ENCODE data around the gene CNTN5.

CNTN5 gene

DNA sequence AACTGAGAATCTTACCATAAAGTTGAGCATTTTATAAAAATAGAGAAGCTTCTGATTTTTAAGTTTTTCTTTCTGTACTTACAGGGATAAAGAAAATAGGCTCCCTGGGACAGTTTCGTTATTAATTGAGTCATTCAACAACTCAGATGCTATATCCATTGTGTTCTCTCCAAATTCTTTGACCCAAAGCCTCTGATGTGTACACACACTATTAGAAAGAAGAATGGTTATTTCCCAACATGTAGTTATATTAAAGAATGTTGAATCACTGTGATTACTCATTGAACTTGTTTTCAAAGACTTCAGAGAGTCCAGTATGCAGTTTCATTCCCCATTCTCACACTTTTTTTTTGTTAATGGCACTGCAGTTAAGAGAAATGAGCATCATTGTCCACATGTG, 932.1 kb downstream of the CNTN5 start:
- DNase-seq, result no peak

- DNase-seq, result no peak
These were observed 939.8 kb downstream of the CNTN5 start for GRCh38 chr11:99960536-99960935.

- no peak for DNase-seq
These were observed 947.6 kb downstream of the CNTN5 start for GRCh38 chr11:99968336-99968735.

- no peak for DNase-seq
These were observed 953.2 kb downstream of the CNTN5 start for GRCh38 chr11:99973993-99974392.

DNA sequence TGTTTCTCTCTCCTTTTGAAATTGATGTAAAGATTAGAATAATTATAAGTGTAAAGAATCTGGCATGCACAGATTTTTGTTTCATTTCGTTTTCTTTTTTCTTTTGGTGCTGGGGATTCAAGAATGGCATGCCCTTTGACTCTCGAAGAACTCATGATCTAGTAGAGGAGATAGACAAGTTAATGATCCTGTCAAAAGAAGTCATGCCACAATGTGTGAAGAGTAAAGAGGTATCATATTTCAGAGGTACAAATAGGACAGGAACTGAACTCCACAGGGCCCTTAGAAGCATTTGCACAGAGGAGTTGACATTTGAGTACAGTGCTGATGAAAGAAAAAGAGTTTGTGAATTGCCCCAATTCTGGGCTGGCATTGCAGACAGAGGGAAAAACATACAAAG, 958.3 kb downstream of the CNTN5 start:
- DNase-seq, result no peak

GRCh38 chr11:99987821-99988470, 967.2 kb downstream of the CNTN5 start:
- no peak for DNase-seq

DNA sequence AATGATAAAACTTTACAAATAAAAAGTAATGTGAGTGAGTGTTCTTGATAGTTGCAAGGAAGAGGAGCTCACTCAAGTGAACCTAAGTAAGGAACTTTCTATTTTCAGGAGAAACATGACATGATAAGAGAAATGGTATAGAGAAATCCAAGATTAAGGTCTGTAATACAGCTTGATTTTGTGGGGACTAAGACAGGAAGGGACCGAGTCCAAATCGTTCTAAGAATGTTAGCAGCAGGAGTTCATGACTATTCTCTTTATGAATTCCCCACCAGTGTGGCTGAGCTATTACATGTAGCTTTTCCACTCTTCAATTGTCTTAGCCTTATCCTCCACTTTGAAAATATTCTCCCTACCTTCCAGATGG, 967.7 kb downstream of the CNTN5 start:
- no peak for DNase-seq

- DNase-seq, result no peak
These were observed 983.2 kb downstream of the CNTN5 start for GRCh38 chr11:100003985-100004384.

GRCh38 chr11:100004541-100004940, 983.8 kb downstream of the CNTN5 start:
- no peak for DNase-seq

DNA sequence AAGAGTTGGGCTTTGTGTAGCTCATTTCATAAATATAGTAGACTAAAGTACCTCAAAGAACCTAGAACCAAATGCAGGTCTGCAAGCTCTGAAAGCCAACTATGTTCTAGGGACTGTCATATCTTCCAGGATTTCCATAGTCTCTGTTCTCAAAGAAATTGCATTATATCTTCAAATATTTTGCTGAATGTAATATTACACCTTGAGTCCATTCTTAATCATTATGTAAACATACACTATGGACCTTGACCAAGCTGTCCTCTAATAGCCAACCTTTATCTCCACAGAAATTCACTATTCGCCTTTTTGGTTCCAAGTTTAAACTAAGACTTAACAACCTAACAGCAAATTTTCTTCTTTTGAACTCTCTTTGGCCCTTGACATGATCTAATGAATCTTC, 987.7 kb downstream of the CNTN5 start:
- no peak for DNase-seq

GRCh38 chr11:100009728-100010127, 989.0 kb downstream of the CNTN5 start:
- no peak for DNase-seq

GRCh38 chr11:100010393-100010792, 989.6 kb downstream of the CNTN5 start:
- no peak for DNase-seq

GRCh38 chr11:100011697-100012096, 990.9 kb downstream of the CNTN5 start:
- no peak for DNase-seq

GRCh38 chr11:100013011-100013410, 992.3 kb downstream of the CNTN5 start:
- DNase-seq, result no peak

DNA sequence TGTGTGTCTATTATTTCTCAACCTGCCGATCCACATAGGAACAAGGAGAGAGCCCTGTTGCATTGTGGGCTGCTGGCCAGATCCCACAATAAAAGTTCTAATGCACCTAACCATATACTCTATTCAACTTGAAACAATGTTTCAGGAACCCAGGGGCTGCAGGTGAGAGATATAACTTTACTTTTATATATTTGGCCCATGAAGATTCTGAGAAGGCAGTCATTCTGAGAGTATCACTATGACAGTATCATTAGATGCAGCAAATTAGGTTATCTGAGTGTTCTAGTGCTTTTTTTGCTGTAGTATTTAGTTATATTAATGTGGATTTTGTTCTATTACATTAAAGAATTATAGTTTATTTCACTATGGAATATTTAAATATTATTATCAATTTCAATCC, 1011.2 kb downstream of the CNTN5 start:
- DNase-seq, result no peak

GRCh38 chr11:100061006-100061405, 1040.3 kb downstream of the CNTN5 start:
- no peak for DNase-seq

DNA sequence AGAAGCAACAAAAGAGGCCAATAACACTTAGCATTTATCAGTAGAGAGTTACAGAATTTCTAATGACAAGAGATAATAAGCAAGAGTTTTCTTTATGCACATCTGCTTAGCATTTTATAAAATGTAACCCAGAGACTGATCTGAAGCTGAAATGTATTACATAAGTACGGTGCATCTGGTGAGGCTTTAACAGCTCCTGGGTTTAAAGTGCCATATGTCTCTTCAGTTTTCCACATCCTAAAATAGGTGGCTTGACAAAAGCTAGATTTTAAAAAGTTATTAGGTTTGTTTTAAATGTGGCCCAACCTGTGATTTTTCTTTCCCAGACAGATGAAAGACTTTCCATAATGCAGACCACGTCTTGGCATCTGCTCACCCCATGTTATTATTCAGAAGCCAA, 1045.7 kb downstream of the CNTN5 start:
- DNase-seq, result no peak

DNA sequence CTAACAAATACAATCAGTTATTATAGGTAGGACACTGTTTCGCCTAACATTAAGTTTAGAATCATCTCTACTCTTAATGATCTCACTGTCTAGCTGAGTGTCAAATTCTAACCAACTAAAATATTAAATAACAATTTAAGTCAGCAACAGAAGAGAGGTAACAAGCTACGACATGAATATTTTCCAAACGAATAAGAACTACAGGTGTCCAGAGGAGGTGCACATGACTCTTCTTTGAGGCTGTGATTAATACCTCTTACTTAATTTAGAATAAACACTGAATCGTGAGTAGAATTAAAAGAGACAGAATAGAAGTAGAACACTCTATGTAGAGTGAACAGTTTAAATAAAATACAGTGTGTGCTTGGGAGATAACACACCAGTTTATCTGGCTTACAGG, 1047.4 kb downstream of the CNTN5 start:
- no peak for DNase-seq

DNA sequence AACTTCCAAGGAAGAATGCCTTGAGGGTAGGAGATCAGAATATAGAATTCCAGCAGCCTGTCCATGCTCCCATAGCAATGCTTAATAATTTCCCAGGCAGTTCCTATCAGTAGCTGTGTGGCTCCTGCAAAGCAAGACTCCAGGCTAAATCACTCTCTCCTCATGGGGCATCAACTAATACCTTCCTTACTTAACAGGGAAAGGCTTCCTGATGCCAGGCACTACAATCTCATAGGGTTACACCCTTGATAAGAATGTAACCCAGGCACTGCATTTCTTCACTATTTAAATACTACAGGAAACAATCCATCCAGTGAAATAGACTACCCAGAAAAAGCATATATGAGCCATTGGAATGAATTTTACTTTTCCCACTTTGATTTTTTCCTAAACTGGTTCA, 1051.4 kb downstream of the CNTN5 start:
- DNase-seq, result no peak

DNA sequence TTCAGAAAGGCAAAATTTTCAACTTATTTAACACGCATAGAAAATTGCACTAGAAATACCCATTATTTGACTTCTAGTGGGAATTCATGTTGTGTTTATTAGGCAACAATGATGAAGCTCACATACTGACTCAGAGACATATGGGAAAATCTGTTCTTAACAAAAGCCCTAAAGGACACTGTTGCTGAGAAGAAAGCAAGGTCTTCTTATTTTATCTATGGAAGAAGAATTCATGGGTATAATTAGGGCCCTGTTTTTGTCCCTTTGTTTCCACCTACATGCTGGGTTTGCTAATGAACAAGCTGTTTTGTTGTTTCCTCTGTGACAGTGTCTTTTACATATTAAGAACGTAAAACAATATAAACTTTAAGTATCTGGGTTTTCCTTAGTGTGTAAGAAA, 1059.6 kb downstream of the CNTN5 start:
- DNase-seq, result no peak

GRCh38 chr11:100080821-100081220, 1060.1 kb downstream of the CNTN5 start:
- DNase-seq, result no peak

DNA sequence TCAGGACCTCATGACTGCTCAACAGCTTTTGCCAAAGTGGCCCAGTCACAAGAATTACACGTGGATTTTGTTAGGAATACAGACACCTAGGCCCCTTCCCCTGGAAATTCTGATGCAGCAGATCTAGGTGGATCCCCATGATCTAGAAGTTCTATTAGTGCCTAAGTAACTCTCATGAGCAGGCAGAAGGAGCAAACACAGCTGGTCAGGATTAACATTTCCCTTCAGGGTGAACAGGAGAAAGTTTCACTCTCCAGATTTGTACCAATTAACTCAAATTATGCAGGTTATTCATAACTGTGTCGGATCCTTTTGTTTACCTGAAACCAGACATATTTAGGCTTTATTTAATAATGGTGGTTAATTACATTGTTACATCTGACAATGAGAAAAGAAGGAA, 1072.9 kb downstream of the CNTN5 start:
- no peak for DNase-seq

- no peak for DNase-seq
These were observed 1073.5 kb downstream of the CNTN5 start for GRCh38 chr11:100094121-100094865.

- no peak for DNase-seq
These were observed 1075.1 kb downstream of the CNTN5 start for GRCh38 chr11:100095809-100096208.

DNA sequence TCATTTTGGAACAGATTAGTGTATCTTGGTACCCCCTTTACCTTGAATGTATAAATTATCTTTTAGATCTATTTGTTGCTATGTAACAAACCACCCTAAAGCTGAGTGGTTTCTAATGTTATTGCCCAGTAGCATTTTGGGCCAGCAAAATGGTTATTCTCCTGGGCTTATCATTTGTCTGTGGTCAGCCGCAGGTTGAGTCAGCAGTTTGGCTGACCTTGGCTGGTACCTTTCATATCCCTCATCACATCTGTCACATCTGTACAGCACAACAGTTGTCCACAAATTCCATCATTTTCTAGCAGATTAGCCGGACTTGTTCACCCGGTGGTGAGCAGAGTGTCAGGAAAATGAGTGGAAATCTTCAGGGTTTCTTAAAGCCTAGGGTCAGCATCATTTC, 1077.8 kb downstream of the CNTN5 start:
- no peak for DNase-seq

All from C1 segment of cervical spinal cord (tissue), 14 donors.